Right lobe of liver (tissue), 4 donors: ENCODE measurements around the gene NDUFA11.

ENCODE experiments used
- POLR2A ChIP-seq: fragments of 450-650 bp; IDR thresholded peaks from one replicate; pipeline ENCODE4 v1.6.1; 2017; ENCODE audit warnings: antibody characterized with exemption, mild to moderate bottlenecking
- TF ChIP-seq, protein P1 (sequence below), 4 donors: fragments of 200-600 bp in 3 of 4; fragments of 450-650 bp in 1 of 4; IDR thresholded peaks; one replicate each; pipeline versions ENCODE4 v1.5.1 to v1.8.0; 2016 to 2022; ENCODE audit warnings: antibody characterized with exemption in 4 of 4, mild to moderate bottlenecking in 2 of 4
- donor health status: DM: no; HTN: no; CAD: no.
- donor health status: DM: no; HTN: no; CAD: no.
- donor health status: DM: no; HTN: yes; CAD: no.

DNA sequence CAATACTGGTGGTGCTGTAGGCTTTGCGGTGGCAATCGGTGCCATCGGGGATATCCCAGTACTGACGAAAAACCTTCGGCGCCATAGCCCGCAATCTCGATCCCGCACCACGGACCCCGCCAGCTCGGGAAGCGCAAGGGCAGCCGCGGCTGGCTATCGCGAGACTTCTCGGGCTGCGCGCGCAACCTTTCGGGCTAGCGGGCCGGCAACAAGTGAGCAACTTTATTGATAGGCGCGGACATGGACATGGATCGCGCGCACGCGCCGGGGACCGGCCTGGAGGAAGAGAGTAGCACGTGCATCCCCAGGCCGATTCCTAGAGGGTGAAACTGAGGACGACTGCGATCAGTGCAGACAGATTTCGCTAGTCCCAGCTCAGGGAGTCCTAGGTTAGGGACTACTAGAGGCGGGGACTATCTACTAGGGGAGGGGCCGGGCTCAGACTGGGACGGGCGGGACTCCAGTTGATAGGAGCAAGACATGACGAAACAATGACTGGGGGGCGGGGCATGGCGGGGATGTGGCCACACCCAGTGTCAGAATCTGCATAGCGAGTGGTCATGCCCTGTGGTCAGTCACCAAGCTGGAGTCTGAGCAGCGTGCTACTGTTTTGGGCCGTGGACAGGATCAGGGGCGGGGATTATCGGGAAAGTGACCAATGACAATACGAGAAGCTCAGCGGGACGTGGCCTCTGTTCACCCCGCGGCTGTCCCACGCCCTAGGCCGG is at the start of gene NDUFA11:
- TF ChIP-seq, protein P1, sequence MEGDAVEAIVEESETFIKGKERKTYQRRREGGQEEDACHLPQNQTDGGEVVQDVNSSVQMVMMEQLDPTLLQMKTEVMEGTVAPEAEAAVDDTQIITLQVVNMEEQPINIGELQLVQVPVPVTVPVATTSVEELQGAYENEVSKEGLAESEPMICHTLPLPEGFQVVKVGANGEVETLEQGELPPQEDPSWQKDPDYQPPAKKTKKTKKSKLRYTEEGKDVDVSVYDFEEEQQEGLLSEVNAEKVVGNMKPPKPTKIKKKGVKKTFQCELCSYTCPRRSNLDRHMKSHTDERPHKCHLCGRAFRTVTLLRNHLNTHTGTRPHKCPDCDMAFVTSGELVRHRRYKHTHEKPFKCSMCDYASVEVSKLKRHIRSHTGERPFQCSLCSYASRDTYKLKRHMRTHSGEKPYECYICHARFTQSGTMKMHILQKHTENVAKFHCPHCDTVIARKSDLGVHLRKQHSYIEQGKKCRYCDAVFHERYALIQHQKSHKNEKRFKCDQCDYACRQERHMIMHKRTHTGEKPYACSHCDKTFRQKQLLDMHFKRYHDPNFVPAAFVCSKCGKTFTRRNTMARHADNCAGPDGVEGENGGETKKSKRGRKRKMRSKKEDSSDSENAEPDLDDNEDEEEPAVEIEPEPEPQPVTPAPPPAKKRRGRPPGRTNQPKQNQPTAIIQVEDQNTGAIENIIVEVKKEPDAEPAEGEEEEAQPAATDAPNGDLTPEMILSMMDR (IDR thresholded peaks at IDR 0.05) = no peak
- peak; percentile 68 for TF ChIP-seq POLR2A
